Glomerular visceral epithelial cell (primary cell): ENCODE measurements around the gene POLE4.

ENCODE experiments used
- DNase-seq: peaks from one replicate; pipeline ENCODE4 v3.0.0-alpha.2; 2016; ENCODE audit errors: extremely low spot score

The POLE4 gene, protein sequence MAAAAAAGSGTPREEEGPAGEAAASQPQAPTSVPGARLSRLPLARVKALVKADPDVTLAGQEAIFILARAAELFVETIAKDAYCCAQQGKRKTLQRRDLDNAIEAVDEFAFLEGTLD

DNA sequence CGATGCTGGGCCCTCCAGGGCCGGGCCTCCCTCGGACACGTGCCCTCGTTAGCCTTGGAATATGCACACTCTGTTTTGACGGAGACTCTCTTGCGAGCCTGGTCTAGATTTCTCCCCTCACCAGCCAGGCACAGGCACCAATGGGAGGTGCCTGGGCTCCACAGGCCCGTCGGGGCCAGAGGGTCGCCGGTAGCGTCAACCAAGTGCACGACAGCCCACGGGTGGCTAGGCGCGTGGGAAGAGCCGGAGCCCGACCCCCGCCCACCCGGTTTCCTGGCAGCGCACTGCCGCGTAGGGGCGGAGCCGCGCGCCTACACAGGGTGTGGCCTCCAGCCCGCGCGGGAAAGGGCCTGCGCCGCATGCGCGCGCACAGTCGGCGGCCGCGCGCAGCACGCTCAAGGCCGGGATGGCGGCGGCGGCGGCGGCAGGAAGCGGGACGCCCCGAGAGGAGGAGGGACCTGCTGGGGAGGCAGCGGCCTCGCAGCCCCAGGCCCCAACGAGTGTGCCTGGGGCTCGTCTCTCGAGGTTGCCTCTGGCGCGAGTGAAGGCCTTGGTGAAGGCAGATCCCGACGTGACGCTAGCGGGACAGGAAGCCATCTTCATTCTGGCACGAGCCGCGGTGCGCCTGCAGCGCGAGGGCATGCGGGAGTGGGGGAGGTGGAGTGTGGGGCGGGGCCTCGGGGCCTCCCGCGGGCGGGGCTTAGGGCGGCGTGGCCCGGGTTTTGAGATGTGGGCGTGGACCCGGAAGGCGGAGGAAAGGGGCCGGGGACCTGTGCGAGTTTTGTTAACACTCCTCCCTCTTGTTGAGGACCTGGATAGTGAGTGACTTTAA lies at the start of gene POLE4:
POLE4 (plus strand) TSS at position 370 of the 832 bp plus-strand sequence; CDS start at position 407, 37 bp downstream.
- peak; percentile 82 for DNase-seq

DNA sequence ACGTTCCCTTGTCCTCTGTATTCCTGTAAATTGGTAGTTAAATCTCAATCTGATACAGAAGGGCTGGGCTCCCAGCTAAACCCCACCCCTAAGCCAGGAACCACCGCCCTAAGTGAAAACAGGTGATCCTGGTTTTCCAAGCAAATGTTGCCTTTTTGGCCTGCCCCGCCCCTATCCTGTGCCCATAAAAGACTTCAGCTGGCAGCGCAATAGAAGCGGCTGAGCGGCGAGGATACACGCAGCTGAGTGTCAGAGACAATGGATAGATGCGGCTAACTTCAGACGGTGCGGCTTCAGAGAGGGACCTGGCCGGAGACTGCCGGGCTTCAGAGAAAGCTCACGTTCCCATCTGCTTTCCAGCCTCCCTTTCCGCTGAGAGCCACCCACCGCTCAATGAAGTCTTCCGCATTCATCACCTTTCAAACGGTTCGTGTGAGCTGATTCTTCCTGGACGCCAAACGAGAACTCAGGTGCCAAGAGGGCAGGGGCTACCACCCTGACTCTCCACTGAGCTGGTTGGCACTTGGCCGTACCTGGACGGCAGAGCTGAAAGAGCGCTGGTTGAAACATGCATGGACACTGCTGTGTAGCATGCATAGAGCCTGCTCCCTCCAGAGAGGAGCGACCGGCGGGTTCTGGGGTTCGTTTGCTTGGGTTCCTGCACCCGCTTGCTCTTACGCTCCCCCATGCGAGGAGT lies 49.5 kb upstream of the POLE4 start:
- no peak for DNase-seq

DNA sequence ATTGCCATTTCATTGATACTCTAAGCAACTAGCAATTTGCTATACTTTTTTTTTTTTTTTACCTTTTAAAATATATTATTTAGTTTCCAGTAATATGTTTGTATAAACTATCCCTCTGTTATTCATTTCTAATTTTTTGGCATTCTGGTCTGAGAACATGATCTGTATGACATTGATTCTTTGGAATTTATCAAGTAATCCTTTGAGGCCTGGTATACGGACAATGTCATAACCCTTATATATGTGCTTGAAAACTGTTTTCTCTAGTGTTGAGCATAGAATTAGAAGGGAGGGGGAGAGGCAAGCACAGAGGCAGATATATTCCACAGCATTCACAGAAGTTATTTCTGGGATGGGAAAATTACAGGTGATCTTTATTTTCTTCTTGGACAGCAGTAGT lies 48.2 kb upstream of the POLE4 start:
- no peak for DNase-seq

DNA sequence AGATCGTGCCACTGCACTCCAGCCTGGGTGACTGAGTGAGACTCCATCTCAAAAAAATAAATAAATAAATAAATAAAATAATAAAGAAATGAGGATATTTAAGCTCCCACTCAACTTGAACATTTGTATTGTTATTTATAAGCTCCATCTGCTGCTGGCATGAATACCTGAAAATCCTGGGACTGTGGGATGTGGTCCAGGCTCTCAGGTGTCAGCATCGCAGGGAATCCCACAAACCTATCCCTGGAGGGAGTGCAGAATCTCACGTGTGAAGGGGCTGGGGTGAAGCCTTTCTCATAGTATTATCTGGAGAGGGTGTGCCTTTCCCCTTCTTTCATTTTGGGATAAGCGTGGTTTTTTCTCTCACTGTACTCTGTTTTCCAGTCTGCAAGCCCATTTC lies 47.4 kb upstream of the POLE4 start:
- no peak for DNase-seq

DNA sequence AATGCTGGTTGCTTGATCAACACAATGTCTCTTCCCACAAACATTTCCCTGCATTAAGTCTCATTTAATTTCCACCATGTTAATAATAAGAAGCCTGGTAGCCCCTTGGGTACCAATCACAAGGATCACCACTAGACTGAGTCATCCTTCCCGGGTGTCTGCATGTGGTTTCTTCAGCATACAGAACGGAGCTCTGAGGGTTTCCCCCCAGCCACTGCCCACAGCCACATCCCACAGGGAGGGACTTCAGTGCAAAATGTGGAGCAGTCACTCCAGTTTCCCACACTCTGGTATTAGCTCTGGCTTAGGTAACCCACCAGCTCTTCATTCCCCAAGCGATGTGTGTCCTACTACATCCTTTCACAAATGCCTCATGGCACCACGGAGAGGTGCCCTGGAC lies 42.7 kb upstream of the POLE4 start:
- DNase-seq = peak; percentile 77

DNA sequence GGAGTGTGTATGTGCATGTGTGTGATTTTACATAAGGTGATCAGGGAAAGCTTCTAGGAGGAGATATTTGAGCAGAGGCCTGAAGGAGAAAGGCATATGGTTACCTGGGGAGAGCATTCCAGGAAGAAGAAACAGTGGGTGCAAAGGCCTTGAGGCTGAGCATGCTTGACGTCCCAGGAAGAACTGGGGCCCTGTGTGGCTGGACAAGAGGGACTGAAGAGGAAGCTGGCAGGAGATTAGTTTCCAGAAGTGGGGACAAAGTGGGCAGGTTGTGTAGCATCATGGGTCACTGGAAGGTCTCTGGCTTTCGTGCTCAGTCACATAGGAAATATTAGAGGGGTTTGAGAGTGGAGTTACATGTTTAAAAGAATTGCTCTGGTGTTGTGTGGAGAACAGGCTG lies 42.0 kb upstream of the POLE4 start:
- no peak for DNase-seq

DNA sequence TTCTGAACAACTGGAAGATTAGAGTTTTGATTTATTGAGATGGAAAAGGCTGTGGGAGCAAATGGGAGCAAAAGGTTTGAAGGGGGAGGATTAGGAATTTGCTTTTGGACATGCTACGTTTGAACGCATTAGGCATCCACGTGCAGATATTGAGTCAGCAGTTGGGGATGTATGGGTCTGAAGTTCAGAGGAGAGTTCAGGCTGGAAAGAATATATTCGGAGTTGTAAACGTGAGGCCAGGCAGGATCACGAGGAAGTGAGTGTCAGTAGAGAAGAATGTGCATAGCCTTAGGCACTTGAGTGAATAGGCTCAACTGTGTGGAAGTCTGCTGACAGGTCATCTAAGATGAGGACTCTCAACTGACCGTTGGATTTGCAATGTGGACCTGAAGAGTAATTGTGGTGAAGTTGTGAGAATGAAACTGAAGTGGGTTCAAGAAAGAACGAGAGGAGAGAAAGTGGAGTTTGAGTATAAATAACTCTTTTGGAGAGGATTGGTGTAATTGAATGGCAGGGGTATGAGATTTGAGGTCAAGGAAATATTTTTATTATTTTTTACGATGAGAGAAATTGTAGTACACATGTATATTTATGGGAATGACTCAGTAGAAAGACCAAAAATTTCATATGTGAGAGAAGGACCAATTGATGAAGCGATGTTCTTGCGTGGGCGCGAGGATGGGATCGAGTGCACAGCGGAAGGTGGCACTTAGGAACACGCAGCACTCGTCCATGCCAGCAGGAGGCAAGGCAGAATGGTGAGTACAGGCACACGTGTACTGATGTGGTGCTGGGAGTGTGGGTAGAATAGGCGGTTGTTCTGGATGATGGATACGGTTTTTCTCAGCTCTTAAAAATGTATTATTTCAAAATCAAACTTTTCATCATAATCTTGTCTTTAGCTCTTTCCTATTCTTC lies 40.5 kb upstream of the POLE4 start:
- DNase-seq = peak; percentile 43

DNA sequence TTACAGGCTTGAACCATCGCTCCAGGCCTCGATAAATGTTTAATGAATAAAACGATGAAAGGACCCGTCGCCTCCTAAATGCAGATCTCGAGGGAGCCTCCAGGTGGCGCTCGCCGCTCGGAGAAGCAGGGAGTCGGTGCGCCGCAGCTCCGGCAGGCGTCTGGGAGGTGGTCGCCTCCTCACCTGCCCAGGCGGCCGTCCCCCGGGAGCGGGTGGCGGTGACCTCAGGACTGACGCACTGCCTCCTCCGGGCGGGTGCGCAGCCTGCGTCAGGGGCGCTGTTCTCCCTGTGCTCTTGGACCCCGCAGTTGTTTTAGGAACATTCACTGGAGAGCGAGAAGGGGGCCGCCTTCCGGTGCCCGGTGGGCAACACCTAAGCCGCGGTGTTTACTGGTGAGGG lies 38.6 kb upstream of the POLE4 start:
- DNase-seq = peak; percentile 42

DNA sequence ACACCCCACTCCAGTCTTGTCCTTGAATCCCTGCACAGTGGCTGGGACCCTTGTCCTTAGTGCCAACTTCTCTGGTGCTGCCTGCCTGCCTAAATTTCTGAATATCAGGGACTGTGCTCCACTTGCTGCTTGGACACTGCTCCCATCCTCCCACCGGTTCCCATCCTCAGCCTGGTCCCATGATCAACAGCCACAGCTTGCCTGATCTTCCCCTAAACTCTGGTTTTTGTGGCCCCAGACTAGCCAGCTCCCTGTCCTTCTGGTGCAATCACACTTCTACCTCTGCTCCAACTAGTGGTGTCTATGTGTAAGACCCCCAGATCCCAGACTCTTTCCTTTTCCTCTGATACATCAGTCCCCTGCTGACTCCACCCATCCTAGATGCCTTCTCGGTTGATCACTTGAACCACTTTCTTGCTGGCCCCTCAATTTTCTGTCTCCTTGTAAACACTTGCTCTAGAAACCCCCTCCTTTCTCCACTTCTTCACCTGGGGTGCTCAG lies 37.2 kb upstream of the POLE4 start:
- no peak for DNase-seq

DNA sequence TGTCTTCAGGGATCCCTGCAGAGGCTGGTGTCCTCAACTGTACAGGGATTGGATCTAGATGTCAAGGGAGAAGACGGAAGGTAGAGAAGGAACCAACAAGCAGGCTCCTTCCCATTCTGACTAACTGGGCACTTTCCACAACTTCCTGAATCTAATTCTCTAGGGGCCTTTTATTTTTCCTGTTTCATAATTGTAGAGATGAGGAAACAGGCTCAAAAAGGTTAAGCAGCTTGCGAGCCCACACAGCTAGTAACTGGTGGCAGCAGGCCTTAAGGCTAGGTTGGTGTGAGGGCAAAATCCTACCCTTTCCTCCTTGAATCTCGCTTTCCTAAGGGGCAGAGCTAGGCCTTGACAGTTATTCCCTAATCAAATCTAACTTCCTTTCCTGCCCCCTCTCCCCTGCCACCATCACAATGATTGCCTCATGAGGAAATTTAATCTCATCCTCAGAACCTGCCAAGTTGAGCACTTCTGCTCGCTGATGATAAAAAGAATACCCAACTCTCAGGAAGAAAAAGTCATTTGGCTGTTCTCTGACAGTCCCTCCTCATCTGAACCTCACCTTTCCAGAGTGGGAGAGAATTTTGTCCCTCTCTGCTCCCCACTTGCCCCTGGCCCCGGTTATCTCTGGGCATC lies 35.7 kb upstream of the POLE4 start:
- no peak for DNase-seq

DNA sequence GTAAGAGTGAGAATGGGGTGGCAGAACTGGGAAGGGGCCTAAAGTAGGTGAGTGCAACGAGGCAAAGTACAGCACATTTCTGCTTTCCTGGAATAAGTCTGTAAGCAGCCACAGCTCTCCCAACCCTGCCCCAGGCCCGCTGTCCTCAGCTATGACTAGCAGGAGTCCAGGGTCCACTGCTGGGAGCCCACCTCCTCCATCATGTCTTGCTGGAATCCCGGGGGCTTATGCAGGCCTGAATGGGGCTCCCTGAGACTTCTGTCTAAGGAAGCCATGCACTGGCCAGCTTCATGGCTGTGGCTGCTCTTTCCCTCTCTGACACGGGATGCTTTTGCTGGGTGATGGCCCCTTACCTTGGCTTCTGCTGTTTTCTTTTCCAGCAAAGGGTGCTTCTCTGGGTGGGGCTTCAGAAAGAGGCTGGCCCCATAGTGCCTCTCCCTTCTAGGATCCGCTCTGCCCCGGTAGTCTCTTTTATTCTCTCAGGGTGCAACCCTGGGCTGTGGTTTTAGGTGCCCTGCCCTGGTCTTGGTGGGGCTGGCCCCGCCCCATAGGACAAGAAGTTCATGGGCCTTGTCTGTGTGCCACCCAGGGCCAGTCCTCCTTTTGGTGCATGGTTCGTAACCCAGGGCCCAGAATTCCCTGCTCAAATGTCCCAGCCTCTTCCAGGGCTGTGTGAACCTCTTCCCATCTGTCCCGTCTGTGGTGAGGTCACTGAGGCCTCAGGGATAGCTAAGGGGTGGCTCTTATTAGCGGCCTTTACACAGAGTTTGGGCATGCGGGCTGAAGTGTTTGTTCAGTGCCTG lies 33.8 kb upstream of the POLE4 start:
- no peak for DNase-seq

DNA sequence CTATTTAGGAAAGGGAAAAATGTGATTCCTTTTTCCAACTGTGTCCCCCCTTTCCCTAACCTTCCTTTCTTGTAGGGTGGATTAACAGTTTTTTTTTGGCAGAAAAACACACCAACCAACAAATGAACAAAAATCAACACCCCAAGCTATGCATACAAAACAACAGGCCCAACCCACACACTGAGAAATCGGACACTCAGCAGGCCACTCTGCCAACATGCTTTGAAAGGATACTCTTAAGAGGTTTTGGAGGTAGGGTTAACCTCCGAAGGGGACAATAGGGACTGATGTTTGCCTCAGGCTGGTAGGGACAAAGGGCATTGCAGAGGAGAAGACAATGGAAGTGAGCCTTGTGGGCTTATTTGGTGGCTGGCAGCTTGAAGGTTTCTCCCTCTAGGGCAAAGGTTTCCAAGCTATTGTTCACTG lies 33.1 kb upstream of the POLE4 start:
- no peak for DNase-seq

DNA sequence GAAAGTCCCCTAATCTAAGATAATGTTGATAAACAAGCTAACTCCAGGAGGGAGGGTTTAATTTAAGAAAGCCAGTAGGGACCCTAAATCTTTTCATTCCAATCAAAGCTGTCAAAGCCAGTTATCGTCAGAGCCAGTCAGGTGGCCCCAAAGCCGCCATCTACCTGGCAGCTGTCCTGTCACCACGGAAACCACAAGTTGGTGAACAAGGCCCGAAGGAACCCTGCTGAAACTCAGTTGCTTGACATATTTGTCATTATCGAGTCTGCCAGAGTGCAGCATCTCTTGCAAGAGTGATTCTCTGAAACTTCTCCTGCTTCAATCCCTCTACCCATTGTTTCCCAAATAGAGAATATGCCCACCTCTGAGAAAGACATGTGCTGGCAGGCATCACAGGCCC lies 30.8 kb upstream of the POLE4 start:
- DNase-seq = no peak

DNA sequence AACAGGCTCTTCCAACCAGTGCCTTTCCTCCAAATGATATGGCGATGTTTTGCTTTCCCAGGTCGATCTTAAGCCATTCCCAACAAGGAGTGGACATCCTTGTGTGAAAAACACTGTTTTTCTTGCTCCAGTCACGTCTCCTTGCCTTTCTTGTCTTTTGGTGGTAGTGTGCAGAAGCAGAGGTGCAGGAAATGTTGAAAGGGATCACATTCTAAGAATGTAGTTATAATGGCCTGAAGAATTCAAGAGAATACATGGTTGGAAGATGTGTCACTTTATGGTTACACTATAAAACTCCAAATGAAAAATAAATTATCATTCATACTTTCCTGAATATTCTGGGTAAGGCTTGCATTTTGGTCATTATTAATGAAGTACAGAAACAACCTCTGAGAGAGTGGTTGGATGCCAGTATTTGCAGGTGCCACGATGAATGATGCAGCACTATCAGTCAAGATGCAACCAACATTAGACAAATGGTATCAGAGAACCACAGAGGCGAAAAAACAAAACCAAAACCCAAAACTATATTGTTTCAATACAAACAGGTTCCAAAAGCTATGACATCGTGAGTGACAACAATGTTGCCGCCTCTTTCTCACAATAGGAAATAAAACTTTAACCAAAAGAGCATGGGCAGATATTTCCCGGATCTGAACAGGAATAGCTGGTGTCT lies 27.5 kb upstream of the POLE4 start:
- DNase-seq = no peak

DNA sequence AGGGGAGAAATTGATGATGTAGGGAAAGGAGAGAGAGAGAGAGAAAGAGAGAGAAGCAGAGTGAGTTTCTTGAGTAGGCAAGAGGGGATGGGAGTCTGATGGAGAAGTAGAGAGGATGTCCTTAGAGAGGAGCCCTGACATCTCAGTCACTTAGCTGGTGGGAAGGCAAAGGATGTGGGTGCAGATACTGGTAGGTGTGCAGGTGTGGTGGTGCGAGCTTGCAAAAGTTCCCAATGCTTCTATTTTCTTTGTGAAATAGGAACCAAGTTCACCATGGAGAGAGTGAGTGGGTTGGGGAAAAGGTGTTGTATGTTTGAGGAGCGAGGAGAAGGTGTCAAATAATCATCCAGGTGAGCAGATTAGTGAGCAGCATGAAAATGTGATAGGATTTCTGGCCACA lies 26.5 kb upstream of the POLE4 start:
- DNase-seq = no peak

DNA sequence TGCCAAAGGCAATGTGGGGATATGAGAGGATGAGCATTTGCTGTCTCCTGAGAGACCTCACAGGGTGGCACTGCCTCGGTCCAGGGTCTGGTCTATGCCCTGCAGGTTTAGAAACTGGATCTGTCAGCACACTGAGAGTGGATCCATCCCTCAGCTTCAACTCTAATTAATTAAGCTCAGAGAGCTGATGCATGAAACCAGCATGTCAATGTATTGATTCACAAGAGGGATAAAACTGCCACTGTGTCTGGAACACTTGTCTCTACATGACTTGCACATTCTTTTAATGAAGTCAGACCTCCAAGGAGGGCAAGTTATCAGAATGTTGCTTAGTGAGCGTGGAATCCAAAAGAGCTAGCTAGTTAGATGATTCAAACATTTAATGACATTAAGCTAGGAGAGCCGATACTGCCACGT lies 22.5 kb upstream of the POLE4 start:
- no peak for DNase-seq

DNA sequence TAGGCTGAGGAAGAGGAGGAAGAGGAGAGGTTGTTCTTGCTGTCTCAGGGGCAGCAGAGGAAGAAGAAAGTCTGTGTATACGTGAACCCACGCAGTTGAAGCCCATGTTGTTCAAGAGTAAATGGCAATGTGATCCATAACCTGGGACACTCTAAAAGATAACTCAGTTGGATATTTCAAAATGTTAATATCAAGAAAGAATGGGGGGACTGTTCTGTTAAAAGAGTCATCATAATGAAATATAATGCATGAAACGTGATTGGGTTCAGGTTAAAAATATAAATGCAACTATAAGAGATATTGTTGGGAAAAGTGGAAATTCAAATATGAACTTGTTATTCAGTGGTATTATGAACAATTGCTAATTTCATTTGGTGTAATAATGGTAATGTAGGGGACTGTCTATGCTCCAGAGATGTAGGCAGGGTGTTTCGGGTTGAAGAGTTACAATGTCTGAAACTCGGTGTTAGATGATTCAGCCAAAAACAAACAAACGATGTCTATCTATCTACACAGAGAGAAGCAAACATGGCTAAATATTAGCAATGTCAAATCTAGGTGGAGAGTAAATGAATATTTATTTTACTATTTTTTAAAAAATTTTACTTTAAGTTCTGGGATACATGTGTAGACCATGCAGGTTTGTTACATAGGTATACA lies 21.1 kb upstream of the POLE4 start:
- no peak for DNase-seq

DNA sequence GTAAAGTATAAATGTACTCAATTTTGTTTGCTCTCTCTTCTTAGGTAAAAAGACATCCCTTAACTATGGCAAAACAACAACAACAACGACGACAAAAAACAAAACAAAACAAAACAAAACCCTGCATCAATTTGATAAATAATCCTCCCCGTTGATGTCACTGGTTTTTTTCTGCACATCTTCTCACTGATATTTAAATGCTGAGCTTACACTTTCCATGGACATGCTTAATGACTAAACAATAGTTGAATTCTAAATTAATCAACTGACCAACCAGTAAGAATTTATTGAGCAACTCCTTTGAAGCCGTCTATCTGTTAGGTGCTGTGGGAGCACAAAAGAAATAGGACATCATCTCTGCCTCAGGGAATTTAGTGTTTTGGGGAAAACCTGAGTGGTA lies 20.2 kb upstream of the POLE4 start:
- DNase-seq = no peak
